Trophoblast cell (in vitro differentiated cells and primary cell): ENCODE measurements around the gene CD7. TPM values are rescaled to one million over a fixed set of nuclear protein-coding genes. Genes with fewer than 3 reads are reported as not detected.

Experiments used
- DNase-seq, 2 donors: peaks; one replicate each; pipeline ENCODE4 v3.0.0-alpha.2; 2016
- H2AFZ ChIP-seq: 2 replicates; pipeline ENCODE4 v1.6.1; 2013; ENCODE audit warnings: low read length, moderate library complexity, mild to moderate bottlenecking; ENCODE audit not compliant: insufficient read depth, poor library complexity
- H2AK5ac ChIP-seq: 2 replicates; pipeline ENCODE4 v1.6.1; 2013; ENCODE audit warnings: mild to moderate bottlenecking, low read length
- H2BK120ac ChIP-seq: 2 replicates; pipeline ENCODE4 v1.6.1; 2013; ENCODE audit warnings: low read length, mild to moderate bottlenecking, moderate library complexity; ENCODE audit not compliant: insufficient read depth, poor library complexity
- H2BK12ac ChIP-seq: 2 replicates; pipeline ENCODE4 v1.6.1; 2013; ENCODE audit warnings: mild to moderate bottlenecking, low read length, moderate library complexity
- H2BK5ac ChIP-seq: 2 replicates; pipeline ENCODE4 v1.6.1; 2013; ENCODE audit warnings: low read length, low read depth, moderate library complexity, mild to moderate bottlenecking; ENCODE audit not compliant: poor library complexity
- H3K14ac ChIP-seq: 2 replicates; pipeline ENCODE4 v1.6.1; 2013; ENCODE audit warnings: mild to moderate bottlenecking, low read length
- H3K18ac ChIP-seq: 2 replicates; pipeline ENCODE4 v1.6.1; 2013; ENCODE audit warnings: mild to moderate bottlenecking, low read length
- H3K23ac ChIP-seq: 2 replicates; pipeline ENCODE4 v1.6.1; 2013; ENCODE audit warnings: low read length
- H3K27ac ChIP-seq: 2 replicates; pipeline ENCODE4 v1.5.1; 2013; ENCODE audit warnings: low read depth, mild to moderate bottlenecking, inconsistent platforms, low read length, moderate library complexity
- H3K27me3 ChIP-seq: 2 replicates; pipeline ENCODE4 v1.6.1; 2013; ENCODE audit warnings: inconsistent platforms, mild to moderate bottlenecking, low read length, moderate library complexity; ENCODE audit not compliant: insufficient read depth
- H3K36me3 ChIP-seq, 2 experiments: 1 replicate in 1 of 2; 2 replicates in 1 of 2; pipeline ENCODE4 v1.6.1; 2013; ENCODE audit warnings: low read length in 2 of 2, mild to moderate bottlenecking in 2 of 2, moderate library complexity in 1 of 2; ENCODE audit not compliant: insufficient read depth in 2 of 2, control insufficient read depth in 1 of 2
- H3K4ac ChIP-seq: 2 replicates; pipeline ENCODE4 v1.6.1; 2013; ENCODE audit warnings: low read depth, mild to moderate bottlenecking, low read length, moderate library complexity
- H3K4me1 ChIP-seq, 2 experiments: 1 replicate in 1 of 2; 2 replicates in 1 of 2; pipeline ENCODE4 v1.6.1; 2013; ENCODE audit warnings: low read length in 2 of 2, mild to moderate bottlenecking in 2 of 2, moderate library complexity in 1 of 2; ENCODE audit not compliant: insufficient read depth in 2 of 2, control insufficient read depth in 1 of 2
- H3K4me2 ChIP-seq: 2 replicates; pipeline ENCODE4 v1.6.1; 2013; ENCODE audit warnings: inconsistent platforms, mild to moderate bottlenecking, low read length, moderate library complexity
- H3K4me3 ChIP-seq: 2 replicates; pipeline ENCODE4 v1.5.1; 2013; ENCODE audit warnings: mild to moderate bottlenecking, low read depth, low read length, inconsistent platforms
- H3K79me1 ChIP-seq: one replicate; pipeline ENCODE4 v1.6.1; 2013; ENCODE audit warnings: low read length
- H3K79me2 ChIP-seq: 2 replicates; pipeline ENCODE4 v1.6.1; 2013; ENCODE audit warnings: low read length, mild to moderate bottlenecking; ENCODE audit not compliant: control insufficient read depth, insufficient read depth, poor library complexity
- H3K9ac ChIP-seq: 2 replicates; pipeline ENCODE4 v1.6.1; 2013; ENCODE audit warnings: mild to moderate bottlenecking, low read length
- H3K9me3 ChIP-seq: 2 replicates; pipeline ENCODE4 v1.6.1; 2013; ENCODE audit warnings: low read depth, mild to moderate bottlenecking, control low read depth, inconsistent platforms, low read length; ENCODE audit not compliant: insufficient read depth
- H4K12ac ChIP-seq: 2 replicates; pipeline ENCODE4 v1.6.1; 2013; ENCODE audit warnings: low read depth, mild to moderate bottlenecking, low read length, moderate library complexity
- H4K8ac ChIP-seq: 2 replicates; pipeline ENCODE4 v1.6.1; 2013; ENCODE audit warnings: low read depth, mild to moderate bottlenecking, low read length, moderate library complexity
- H4K91ac ChIP-seq: one replicate; pipeline ENCODE4 v1.6.1; 2013; ENCODE audit warnings: low read depth, mild to moderate bottlenecking, low read length, moderate library complexity
- WGBS: extraction: QIAGEN DNeasy Blood & Tissue Kit; methylation state at CpG from one replicate; pipeline ENCODE4 v1.1.7; 2013; ENCODE audit warnings: missing lambda C conversion rate; ENCODE audit not compliant: insufficient read length, insufficient coverage; ENCODE audit errors: extremely low coverage; 5-methylcytosine and 5-hydroxymethylcytosine counted together
- polyA plus RNA-seq: library from polyadenylated mRNA; stranded (reverse); fragments of 200-250 nt; gene quantifications from 2 replicates; pipeline ENCODE4 v1.2.3, GENCODE V29; 2013

Gene CD7
- polyA plus RNA-seq = 0.18 and 0.22 TPM in 2 replicates

- no peak within 1 kb of the TSS for H4K8ac ChIP-seq
- peak within 1 kb of the TSS; percentile 40 for H3K4me3 ChIP-seq
- H3K14ac ChIP-seq = no peak within 1 kb of the TSS
- no peak within 1 kb of the TSS for H4K12ac ChIP-seq
- no peak within 1 kb of the TSS for H4K91ac ChIP-seq
- H2BK12ac ChIP-seq = no peak within 1 kb of the TSS
- no peaks in the 10 kb centered on the region for H3K36me3 ChIP-seq
- no peaks in the 10 kb centered on the region for H3K27me3 ChIP-seq
- H3K4ac ChIP-seq = no peak within 1 kb of the TSS
- DNase-seq = no peak
- no peak within 1 kb of the TSS for H2BK120ac ChIP-seq
- H3K27ac ChIP-seq = no peak within 1 kb of the TSS
- H2AFZ ChIP-seq = no peak within 1 kb of the TSS
- no peak within 1 kb of the TSS for H2BK5ac ChIP-seq
- no peaks in the 10 kb centered on the region for H3K4me1 ChIP-seq
- H3K23ac ChIP-seq = no peak within 1 kb of the TSS
- no peaks in the 10 kb centered on the region for H3K79me1 ChIP-seq
- no peaks in the 10 kb centered on the region for H3K79me2 ChIP-seq
- no peak within 1 kb of the TSS for H3K4me2 ChIP-seq
- H3K9ac ChIP-seq = no peak within 1 kb of the TSS
- H2AK5ac ChIP-seq = no peak within 1 kb of the TSS
- peaks cover 16% of the 10 kb centered on the region for H3K9me3 ChIP-seq
- WGBS = no CpG with 5 or more reads among the region's 26 CpGs
- H3K18ac ChIP-seq = no peak within 1 kb of the TSS
Measured at GRCh38 chr17:82317394-82318168, at the start of gene CD7. CD7 (minus strand) TSS chr17:82317608; CDS start chr17:82317495, 113 bp downstream.

- H4K8ac ChIP-seq = no peak overlapping the region
- no peak overlapping the region for H2BK5ac ChIP-seq
- no peak overlapping the region for H3K4me2 ChIP-seq
- no peak overlapping the region for H2BK120ac ChIP-seq
- no peak overlapping the region for H4K12ac ChIP-seq
- no peak overlapping the region for H3K18ac ChIP-seq
- H2AK5ac ChIP-seq = no peak overlapping the region
- H3K9me3 ChIP-seq = peaks cover 10% of the 10 kb centered on the region
- H3K4me3 ChIP-seq = no peak overlapping the region
- H3K79me1 ChIP-seq = no peaks in the 10 kb centered on the region
- H3K4me1 ChIP-seq = peaks cover 2 to 3% of the 10 kb centered on the region in 2 experiments
- H2AFZ ChIP-seq = no peak overlapping the region
- H4K91ac ChIP-seq = no peak overlapping the region
- WGBS = no CpG with 5 or more reads among the region's 7 CpGs
- no peak overlapping the region for H3K9ac ChIP-seq
- H3K14ac ChIP-seq = no peak overlapping the region
- H3K27ac ChIP-seq = no peak overlapping the region
- peaks cover 15% of the 10 kb centered on the region for H3K27me3 ChIP-seq
- DNase-seq = no peak
- no peak overlapping the region for H3K23ac ChIP-seq
- no peak overlapping the region for H2BK12ac ChIP-seq
- H3K36me3 ChIP-seq = no peaks in the 10 kb centered on the region
- no peak overlapping the region for H3K4ac ChIP-seq
- H3K79me2 ChIP-seq = no peaks in the 10 kb centered on the region
Measured at GRCh38 chr17:82366749-82367148, 49.3 kb upstream of the CD7 start.

- no peak overlapping the region for H2AK5ac ChIP-seq
- peaks cover 0 to 2% of the 10 kb centered on the region in 2 experiments for H3K4me1 ChIP-seq
- no peak overlapping the region for H2BK120ac ChIP-seq
- H3K18ac ChIP-seq = no peak overlapping the region
- no peak overlapping the region for H3K4ac ChIP-seq
- no peak overlapping the region for H3K4me2 ChIP-seq
- H3K14ac ChIP-seq = no peak overlapping the region
- H3K27me3 ChIP-seq = peaks cover 6% of the 10 kb centered on the region
- H2BK5ac ChIP-seq = no peak overlapping the region
- DNase-seq = no peak
- H3K9ac ChIP-seq = no peak overlapping the region
- no peaks in the 10 kb centered on the region for H3K79me1 ChIP-seq
- H3K79me2 ChIP-seq = no peaks in the 10 kb centered on the region
- H3K27ac ChIP-seq = no peak overlapping the region
- no peak overlapping the region for H4K12ac ChIP-seq
- H2AFZ ChIP-seq = no peak overlapping the region
- H4K8ac ChIP-seq = no peak overlapping the region
- no peaks in the 10 kb centered on the region for H3K36me3 ChIP-seq
- H4K91ac ChIP-seq = no peak overlapping the region
- no peak overlapping the region for H3K23ac ChIP-seq
- WGBS = no CpG with 5 or more reads among the region's 6 CpGs
- peaks cover 5% of the 10 kb centered on the region for H3K9me3 ChIP-seq
- no peak overlapping the region for H3K4me3 ChIP-seq
- H2BK12ac ChIP-seq = no peak overlapping the region
Measured at GRCh38 chr17:82365606-82366295, 48.3 kb upstream of the CD7 start.

DNA sequence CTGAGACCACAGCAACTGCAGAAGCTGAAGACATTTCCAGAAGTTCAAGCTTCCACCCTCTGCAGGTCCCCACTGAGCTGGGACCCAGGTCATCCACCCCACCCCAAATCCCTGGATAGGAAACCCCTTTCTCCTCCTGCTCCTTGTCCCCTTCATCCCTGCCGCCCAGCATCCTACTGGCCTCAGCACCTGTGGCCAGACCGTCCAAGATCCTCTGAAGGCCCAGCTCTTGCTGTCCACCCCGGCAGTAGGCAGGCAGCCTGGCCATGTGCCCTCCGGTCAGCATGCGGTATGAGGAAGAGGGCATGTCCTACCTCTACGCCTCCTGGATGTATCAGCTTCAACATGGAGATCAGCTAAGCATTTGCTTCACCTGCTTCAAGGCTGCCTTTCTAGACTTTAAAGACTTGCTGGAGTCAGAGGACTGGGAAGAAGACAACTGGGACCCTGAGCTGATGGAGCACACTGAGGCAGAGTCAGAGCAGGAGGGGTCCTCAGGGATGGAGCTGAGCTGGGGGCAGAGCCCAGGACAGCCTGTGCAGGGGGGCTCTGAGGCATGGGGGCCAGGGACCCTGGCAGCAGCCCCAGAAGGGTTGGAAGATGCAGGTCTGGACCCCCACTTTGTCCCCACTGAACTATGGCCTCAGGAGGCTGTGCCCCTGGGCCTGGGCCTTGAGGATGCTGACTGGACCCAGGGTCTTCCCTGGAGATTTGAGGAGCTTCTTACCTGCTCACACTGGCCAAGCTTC is 44.7 kb upstream of the CD7 start:
- no peak overlapping the region for H3K4me3 ChIP-seq
- no peak overlapping the region for H4K8ac ChIP-seq
- no peaks in the 10 kb centered on the region for H3K27me3 ChIP-seq
- WGBS = no CpG with 5 or more reads among the region's 6 CpGs
- H3K4ac ChIP-seq = no peak overlapping the region
- H4K12ac ChIP-seq = no peak overlapping the region
- no peaks in the 10 kb centered on the region for H3K9me3 ChIP-seq
- H4K91ac ChIP-seq = no peak overlapping the region
- H3K18ac ChIP-seq = no peak overlapping the region
- no peak overlapping the region for H2AFZ ChIP-seq
- no peak overlapping the region for H3K14ac ChIP-seq
- no peak overlapping the region for H3K27ac ChIP-seq
- H2BK120ac ChIP-seq = no peak overlapping the region
- no peak overlapping the region for H2AK5ac ChIP-seq
- H3K4me1 ChIP-seq = no peaks in the 10 kb centered on the region
- no peak overlapping the region for H2BK12ac ChIP-seq
- H3K9ac ChIP-seq = no peak overlapping the region
- no peaks in the 10 kb centered on the region for H3K79me2 ChIP-seq
- H3K36me3 ChIP-seq = no peaks in the 10 kb centered on the region
- no peak overlapping the region for H3K4me2 ChIP-seq
- no peak overlapping the region for H3K23ac ChIP-seq
- DNase-seq = no peak
- H3K79me1 ChIP-seq = no peaks in the 10 kb centered on the region
- no peak overlapping the region for H2BK5ac ChIP-seq
